HepG2 (cell line): ENCODE measurements around the gene DIPK1C. TPM values are rescaled to one million over a fixed set of nuclear protein-coding genes. Genes with fewer than 3 reads are reported as not detected.

ENCODE experiments used
- AGO1 ChIP-seq: fragments of 200-400 bp; formaldehyde crosslinking; IDR thresholded peaks from 2 replicates; pipeline ENCODE4 v1.6.1; 2017; ENCODE audit warnings: mild to moderate bottlenecking, low read depth, low read length, moderate library complexity; ENCODE audit not compliant: poor library complexity, severe bottlenecking
- ARID2 ChIP-seq: sonication (generic); formaldehyde crosslinking; IDR thresholded peaks from 2 replicates; pipeline ENCODE4 v1.8.1; 2022; ENCODE audit warnings: mild to moderate bottlenecking, missing genetic modification reagents, borderline replicate concordance
- DMAP1 ChIP-seq: IDR thresholded peaks from 2 replicates; pipeline ENCODE4 v1.6.1; 2016
- DNMT3B ChIP-seq: conservative IDR thresholded peaks from 2 replicates; pipeline ENCODE4 v1.6.1; 2016; ENCODE audit warnings: missing biosample characterization, control low read depth
- ELF1 ChIP-seq: sonication (generic); formaldehyde crosslinking; IDR thresholded peaks from 2 replicates; pipeline ENCODE4 v1.4.0; 2020; ENCODE audit warnings: missing genetic modification reagents
- ERF ChIP-seq: IDR thresholded peaks from 2 replicates; pipeline ENCODE4 v1.6.1; 2018; ENCODE audit warnings: missing biosample characterization, missing genetic modification reagents
- GLI4 ChIP-seq: sonication (generic); formaldehyde crosslinking; IDR thresholded peaks from 2 replicates; pipeline ENCODE4 v1.5.1; 2020; ENCODE audit warnings: missing genetic modification reagents, mild to moderate bottlenecking, moderate library complexity, borderline replicate concordance
- HNF4G ChIP-seq, 2 experiments: sonication (generic) in 1 of 2; formaldehyde crosslinking in 1 of 2; IDR thresholded peaks; 2 replicates each; pipeline versions ENCODE4 v1.4.0 to v1.6.1; 2011 to 2020; ENCODE audit warnings: borderline replicate concordance in 2 of 2, low read depth in 2 of 2, mild to moderate bottlenecking in 2 of 2, low read length in 1 of 2, missing genetic modification reagents in 1 of 2, moderate library complexity in 1 of 2
- MAFF ChIP-seq: IDR thresholded peaks from 2 replicates; pipeline ENCODE4 v1.6.1; 2011; ENCODE audit warnings: low read depth, low read length, improper control_type of control experiment
- MNT ChIP-seq: fragments of 450-650 bp; IDR thresholded peaks from 2 replicates; pipeline ENCODE4 v1.6.1; 2016
- MXD3 ChIP-seq: IDR thresholded peaks from 2 replicates; pipeline ENCODE4 v1.6.1; 2016; ENCODE audit warnings: mild to moderate bottlenecking, missing biosample characterization, missing genetic modification reagents
- NR1H2 ChIP-seq: sonication (generic); formaldehyde crosslinking; IDR thresholded peaks from 2 replicates; pipeline ENCODE4 v1.8.1; 2022; ENCODE audit warnings: low read depth, missing genetic modification reagents, borderline replicate concordance
- RFXANK ChIP-seq: IDR thresholded peaks from 2 replicates; pipeline ENCODE4 v1.6.1; 2016
- SIN3A ChIP-seq: IDR thresholded peaks from 2 replicates; pipeline ENCODE4 v1.6.1; 2011; ENCODE audit warnings: low read depth, mild to moderate bottlenecking, control low read depth, low read length, borderline replicate concordance
- SMYD3 ChIP-seq: sonication (generic); formaldehyde crosslinking; IDR thresholded peaks from 2 replicates; pipeline ENCODE4 v1.8.1; 2023; ENCODE audit warnings: mild to moderate bottlenecking, missing genetic modification reagents
- SNAPC2 ChIP-seq: sonication (generic); formaldehyde crosslinking; IDR thresholded peaks from 2 replicates; pipeline ENCODE4 v1.8.1; 2022; ENCODE audit warnings: mild to moderate bottlenecking, missing genetic modification reagents
- TBX3 ChIP-seq: fragments of 450-650 bp; IDR thresholded peaks from 2 replicates; pipeline ENCODE4 v1.6.1; 2017; ENCODE audit warnings: antibody characterized with exemption, mild to moderate bottlenecking, inconsistent platforms, borderline replicate concordance
- THAP7 ChIP-seq: sonication (generic); formaldehyde crosslinking; IDR thresholded peaks from 2 replicates; pipeline ENCODE4 v1.8.1; 2023; ENCODE audit warnings: mild to moderate bottlenecking, missing genetic modification reagents
- ZBTB14 ChIP-seq: sonication (generic); formaldehyde crosslinking; IDR thresholded peaks from 2 replicates; pipeline ENCODE4 v1.4.0; 2020; ENCODE audit warnings: missing genetic modification reagents
- ZFP1 ChIP-seq: IDR thresholded peaks from 2 replicates; pipeline ENCODE4 v1.6.1; 2016
- ZFP36 ChIP-seq: fragments of 150-350 bp; IDR thresholded peaks from 2 replicates; pipeline ENCODE4 v1.6.1; 2018; ENCODE audit warnings: borderline replicate concordance, low read length, low read depth; ENCODE audit not compliant: partially characterized antibody
- ZNF180 ChIP-seq: sonication (generic); formaldehyde crosslinking; IDR thresholded peaks from 2 replicates; pipeline ENCODE4 v1.4.0; 2020; ENCODE audit warnings: low read depth, missing genetic modification reagents, borderline replicate concordance
- ZNF740 ChIP-seq: sonication (generic); formaldehyde crosslinking; IDR thresholded peaks from 2 replicates; pipeline ENCODE4 v1.4.0; 2020; ENCODE audit warnings: missing genetic modification reagents
- ZNF777 ChIP-seq: sonication (generic); formaldehyde crosslinking; IDR thresholded peaks from 2 replicates; pipeline ENCODE4 v1.4.0; 2020; ENCODE audit warnings: missing genetic modification reagents
- polyA plus RNA-seq, 8 experiments: library from polyadenylated mRNA; depleted of rRNA in 3 of 8; stranded (reverse) in 7 of 8; unstranded in 1 of 8; fragments of >200 nt; fragmentation: Illumina TruSeq in 4 of 8; extraction: Trizol in 4 of 8; gene quantifications; 2 replicates each; pipeline versions ENCODE4 v1.2.1 to v1.2.3, GENCODE V29; 2011 to 2016; ENCODE audit warnings: low read depth in 4 of 8, missing spikeins in 1 of 8, mixed read lengths in 1 of 8; ENCODE audit not compliant: insufficient read depth in 1 of 8
- total RNA-seq, 5 experiments: library from RNA; depleted of rRNA; stranded (reverse); fragments of >200 nt; fragmentation: Illumina TruSeq; extraction: Trizol; gene quantifications; 2 replicates each; pipeline ENCODE4 v1.2.3, GENCODE V29; 2016; ENCODE audit warnings: low read depth in 1 of 5

The DIPK1C gene
- total and polyA plus RNA-seq, 2 of the 13 experiments (the other 11 are each of a cell fraction or from before 2014, with no cell fraction given), result 1.8 TPM; not detected in 1

- TF ChIP-seq HNF4G (IDR thresholded peaks at IDR 0.05; ENCODE audit: borderline replicate concordance, low read depth, low read length) (no peak), HNF4G (CRISPR knock-in tag; IDR thresholded peaks at IDR 0.05; ENCODE audit: borderline replicate concordance, low read depth) (peak; percentile 8; the same call in 1 of the 2 replicates), ARID2 (CRISPR knock-in tag) (no peak), MXD3 (CRISPR knock-in tag) (peak; percentile 90; the same call in 1 of the 2 replicates), MAFF (0 out of 2 replicates have a peak, but pooled peaks have one; percentile 1), THAP7 (CRISPR knock-in tag) (0 out of 2 replicates have a peak, but pooled peaks have one; percentile 3), RFXANK (CRISPR knock-in tag) (peak; percentile 41; the same call in 1 of the 2 replicates), DNMT3B (CRISPR knock-in tag) (0 out of 2 replicates have a peak, but pooled peaks have one; percentile 39), DMAP1 (CRISPR knock-in tag) (peak; percentile 96), SNAPC2 (CRISPR knock-in tag) (no peak), ZNF777 (CRISPR knock-in tag) (peak; percentile 11; the same call in 1 of the 2 replicates), ZNF180 (CRISPR knock-in tag) (no peak), SMYD3 (CRISPR knock-in tag) (no peak), ZNF740 (CRISPR knock-in tag) (no peak), ERF (CRISPR knock-in tag) (0 out of 2 replicates have a peak, but pooled peaks have one; percentile 54), ZFP1 (CRISPR knock-in tag) (no peak), TBX3 (0 out of 2 replicates have a peak, but pooled peaks have one; percentile 40), MNT (peak; percentile 85), ELF1 (CRISPR knock-in tag) (peak; percentile 95), ZFP36 (no peak), GLI4 (CRISPR knock-in tag) (no peak), SIN3A (peak; percentile 63), NR1H2 (CRISPR knock-in tag) (no peak), AGO1 (peak; percentile 3), ZBTB14 (peak; percentile 48)
Measured at GRCh38 chr18:74495581-74496507, 38.7 kb upstream of the DIPK1C start, which contains the start of gene CNDP2 (continued).
